CD4-positive, alpha-beta T cell treated with Interleukin-4 for 4 hours (primary cell): ENCODE data around the gene NME2.
"Not testable (repeated sequence)": the region's sequence is repeated elsewhere in the genome, so short reads cannot be mapped to it uniquely, and the experiment has no call there.

ENCODE experiments used
- DNase-seq: peaks from one replicate; pipeline ENCODE4 v3.0.0-alpha.2; 2020

NME2 gene

DNA sequence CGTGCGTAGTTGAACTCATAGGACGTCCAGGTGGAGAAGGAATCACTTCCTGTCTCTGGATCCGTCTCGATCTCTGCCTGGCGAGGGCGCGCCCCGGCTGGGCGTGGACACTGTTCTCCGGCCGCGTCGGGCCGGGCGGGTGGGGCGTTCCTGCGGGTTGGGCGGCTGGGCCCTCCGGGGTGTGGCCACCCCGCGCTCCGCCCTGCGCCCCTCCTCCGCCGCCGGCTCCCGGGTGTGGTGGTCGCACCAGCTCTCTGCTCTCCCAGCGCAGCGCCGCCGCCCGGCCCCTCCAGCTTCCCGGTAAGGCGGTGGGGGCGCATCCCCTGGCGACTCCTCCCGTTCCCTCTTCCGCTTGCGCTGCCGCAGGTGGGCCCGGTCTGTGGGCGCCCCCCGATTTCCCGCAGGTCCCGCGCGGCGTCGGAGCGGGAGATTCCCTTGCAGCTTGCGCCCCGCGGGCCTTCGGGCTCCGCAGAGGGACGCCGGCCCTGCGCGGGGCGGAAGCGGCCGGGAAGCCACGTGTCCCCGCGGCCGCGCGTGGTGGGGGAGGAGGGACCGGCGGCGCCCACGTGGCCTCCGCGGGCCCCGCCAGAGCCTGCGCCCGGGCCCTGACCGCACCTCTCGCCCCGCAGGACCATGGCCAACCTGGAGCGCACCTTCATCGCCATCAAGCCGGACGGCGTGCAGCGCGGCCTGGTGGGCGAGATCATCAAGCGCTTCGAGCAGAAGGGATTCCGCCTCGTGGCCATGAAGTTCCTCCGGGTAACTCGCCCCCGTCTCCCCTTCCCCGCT, at the start of gene NME2:
Gene NME2 (plus strand): TSS at position 214 of the 789 bp plus-strand sequence. CDS start 420 bp downstream, at position 634.
- DNase-seq, result peak; percentile 60

DNA sequence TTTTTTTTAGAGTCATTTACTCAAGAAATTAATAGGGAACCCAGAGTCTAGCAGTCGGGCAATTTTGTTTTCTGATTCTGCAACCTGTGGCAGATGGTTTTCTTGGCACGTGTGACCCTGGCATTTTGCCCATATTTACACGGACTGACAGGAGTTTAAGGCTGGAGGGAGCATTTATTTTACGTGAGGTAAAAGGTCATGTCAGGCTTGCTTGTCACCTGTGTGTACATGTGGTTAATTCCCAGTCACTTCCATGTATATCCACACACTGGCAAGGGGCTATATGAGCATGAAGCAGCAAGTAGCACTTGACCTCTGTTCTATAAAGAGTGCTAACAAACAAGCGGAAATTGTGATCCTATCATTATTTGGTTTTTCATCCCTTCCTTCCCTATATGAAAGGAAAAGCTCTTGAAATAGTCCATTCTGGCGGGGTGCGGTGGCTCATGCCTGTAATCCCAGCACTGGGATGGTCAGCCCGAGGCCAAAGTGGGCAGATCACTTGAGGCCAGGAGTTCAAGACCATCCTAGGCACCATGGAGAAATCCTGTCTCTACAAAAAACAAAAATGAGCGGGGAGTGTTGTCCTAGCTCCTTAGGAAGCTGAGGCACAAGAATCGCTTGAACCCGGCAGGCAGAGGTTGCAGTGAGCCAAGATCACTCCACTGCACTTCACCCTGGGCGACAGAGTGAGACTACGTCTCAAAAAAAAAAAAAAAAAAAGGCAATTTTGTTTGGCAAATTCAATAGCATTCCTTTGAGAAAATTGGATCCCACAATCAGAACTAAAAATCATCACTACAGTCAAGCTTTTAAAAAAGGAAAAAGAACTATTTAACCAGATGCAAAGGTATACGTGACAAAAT, 47.6 kb upstream of the NME2 start:
- no peak for DNase-seq

DNA sequence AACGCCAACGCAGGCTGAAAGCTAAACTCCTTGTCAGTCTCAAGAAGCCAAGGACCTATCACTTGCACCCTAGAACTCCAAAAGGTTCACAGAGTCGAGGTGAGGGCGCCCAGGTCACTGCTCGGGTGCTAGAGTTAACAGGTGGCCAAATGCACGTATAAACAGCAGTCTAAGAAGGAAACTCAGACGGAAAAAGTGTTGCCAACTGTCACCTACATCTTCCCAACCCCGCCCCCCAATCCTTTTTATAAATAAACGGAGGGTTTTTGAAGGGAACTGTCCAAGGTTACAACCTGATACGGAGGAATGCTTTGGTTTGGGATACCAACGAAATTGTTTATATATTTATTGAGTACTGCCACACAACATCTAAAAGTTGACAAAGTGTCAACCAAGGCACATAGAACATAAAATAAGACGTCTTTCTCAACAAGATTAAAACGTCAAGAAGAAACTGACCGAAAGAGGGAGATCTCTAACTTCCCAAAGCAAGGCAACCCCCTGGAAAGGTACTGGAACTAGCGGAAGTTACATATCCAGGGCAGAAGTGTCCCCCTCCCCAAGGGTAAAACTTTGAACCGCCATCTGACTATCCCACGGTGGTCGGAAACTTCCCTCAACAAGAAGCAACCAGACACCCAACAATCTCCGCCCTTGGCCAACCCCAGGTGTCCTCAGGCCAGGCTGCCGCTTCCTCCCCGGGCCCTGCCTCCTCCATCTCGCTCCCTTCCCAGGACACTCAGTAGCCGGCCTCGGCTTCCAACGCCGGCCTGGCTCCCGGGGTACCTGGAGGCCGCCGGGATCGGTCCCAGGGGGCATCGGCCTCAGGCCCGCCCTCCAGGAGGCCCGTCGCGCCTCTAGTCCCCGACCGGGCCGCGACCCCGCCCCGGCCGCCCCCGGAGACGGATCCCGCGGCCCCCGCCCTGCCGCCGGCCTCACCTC, 46.5 kb upstream of the NME2 start:
- DNase-seq, result peak; percentile 25

DNA sequence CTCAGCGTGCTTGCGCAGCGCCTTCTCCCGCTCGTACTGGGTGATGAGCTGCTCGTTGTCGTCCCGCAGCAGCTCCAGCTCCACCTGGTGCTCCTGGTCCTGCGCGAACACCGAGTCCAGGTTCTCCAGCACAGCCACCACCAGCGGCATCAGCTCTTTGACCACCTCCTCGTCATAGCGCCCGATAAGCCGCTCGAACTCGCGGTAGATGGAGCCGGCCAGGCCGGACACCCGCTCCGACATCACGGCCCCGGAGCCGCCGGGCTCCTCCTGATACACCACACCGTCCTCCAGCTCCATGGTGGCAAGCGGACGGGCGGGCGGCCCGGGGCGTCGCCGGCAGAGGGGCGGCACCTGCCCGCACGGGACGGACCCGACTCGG, 45.9 kb upstream of the NME2 start:
- DNase-seq, result peak; percentile 39

DNA sequence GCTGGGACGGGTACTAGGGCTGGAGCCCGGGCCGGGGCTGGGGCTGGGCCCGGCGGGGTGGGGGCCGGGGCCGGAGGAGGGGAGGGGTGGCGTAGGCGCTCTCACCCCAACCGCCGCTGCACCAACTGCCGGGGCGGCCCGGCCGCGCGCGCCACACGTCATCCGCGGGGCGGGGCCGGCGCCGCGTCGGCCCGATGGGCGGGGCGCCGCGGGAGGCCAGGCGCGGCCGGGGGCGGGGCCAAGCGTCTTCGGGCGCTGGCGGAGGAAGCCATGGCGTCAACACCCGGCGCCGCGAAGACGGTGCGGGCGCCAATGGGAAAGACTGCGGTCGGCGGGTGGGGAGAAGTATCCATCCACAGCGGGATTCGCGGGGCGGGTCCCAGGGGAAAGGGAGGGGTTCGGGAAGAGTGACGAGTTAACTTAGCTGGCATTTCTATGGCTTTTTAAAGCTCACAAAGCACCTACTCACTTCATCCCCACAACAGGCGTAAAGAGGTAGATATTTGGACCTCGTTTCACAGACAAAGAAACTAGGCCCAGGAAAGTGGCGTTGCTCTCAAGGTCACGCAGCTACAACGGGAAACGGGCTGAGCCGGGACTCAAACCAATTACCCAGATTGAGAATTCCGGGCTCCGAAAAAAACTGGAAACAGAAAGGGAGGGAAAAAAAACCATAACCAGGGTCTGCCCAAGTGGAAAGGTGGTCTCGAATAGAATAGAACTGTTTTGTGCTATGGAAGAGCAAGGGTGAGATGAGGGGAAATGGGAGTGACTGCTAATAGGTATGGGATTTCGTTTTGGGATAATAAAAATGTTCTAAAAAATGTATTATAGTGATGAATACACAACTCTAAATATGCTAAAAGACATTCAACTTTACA, 45.2 kb upstream of the NME2 start, which contains the start of gene SPAG9:
Gene SPAG9 (minus strand): TSS at position 130 of the 881 bp plus-strand sequence. CDS start 212 bp downstream, outside the sequence.
- peak; percentile 86 for DNase-seq

DNA sequence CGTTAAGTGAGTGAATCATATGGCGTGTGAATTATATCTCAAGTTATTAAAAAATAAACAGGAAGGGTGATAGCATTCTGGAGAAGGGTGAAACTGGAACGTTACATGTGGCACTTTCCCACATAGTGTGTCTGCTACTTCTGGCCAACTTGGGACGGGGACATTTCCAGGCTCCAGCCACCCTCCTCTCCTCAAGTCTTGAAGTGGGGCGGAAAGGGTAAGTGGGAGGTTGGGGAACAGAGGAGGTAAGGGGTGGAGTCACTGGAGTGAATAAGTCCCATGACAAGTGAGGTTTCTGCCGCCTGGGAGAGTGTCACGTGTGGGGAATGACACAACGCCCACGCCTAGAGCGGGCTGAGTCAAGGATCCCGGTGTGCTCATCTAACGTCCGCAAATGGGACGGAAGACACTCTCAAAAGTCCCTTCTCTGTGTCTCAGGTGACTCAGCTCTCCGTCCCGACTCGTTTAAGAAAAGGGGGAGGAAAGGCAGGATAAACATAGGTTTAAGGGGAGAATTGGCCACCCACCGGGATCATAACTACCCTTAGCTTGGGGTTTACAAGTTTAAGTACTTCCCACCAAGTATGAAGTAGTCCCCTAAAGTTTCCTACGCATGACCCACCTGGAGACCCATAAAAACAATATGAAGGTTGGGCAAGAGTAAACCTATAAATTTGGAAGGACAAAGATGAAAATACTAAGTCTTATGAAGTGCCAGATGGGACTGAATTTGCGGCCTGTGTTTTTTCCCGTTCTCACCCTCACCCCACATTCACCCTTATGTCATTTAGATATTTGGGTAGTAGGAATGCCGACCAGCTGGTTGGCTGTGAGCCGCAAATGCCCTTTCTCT, 44.4 kb upstream of the NME2 start:
- DNase-seq, result peak; percentile 86

DNA sequence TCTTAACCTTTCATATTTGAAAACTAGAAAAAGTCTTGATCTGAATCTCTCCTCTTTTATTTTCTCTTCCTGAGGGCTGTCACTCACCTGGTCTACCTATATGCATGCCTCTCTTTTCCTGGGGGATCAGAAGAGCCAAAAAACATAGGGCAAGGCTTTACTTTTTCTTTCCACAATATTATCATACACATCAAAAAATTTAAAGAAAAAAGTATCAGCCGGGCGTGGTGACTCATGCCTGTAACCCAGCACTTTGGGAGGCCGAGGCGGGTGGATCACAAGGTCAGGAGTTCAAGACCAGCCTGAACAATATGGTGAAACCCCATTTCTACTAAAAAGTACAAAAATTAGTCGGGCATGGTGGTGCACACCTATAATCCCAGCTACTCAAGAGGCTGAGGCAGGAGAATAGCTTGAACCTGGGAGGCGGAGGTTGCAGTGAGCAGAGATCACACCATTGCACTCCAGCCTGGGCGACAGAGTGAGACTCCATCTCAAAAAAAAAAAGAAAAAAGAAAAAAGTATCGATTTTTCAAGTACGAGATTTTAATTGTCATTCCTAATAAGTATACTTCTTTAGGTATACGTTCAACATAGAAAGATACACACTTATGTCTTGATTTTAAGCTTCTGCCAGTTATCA, 43.6 kb upstream of the NME2 start:
- not testable (repeated sequence) for DNase-seq

DNA sequence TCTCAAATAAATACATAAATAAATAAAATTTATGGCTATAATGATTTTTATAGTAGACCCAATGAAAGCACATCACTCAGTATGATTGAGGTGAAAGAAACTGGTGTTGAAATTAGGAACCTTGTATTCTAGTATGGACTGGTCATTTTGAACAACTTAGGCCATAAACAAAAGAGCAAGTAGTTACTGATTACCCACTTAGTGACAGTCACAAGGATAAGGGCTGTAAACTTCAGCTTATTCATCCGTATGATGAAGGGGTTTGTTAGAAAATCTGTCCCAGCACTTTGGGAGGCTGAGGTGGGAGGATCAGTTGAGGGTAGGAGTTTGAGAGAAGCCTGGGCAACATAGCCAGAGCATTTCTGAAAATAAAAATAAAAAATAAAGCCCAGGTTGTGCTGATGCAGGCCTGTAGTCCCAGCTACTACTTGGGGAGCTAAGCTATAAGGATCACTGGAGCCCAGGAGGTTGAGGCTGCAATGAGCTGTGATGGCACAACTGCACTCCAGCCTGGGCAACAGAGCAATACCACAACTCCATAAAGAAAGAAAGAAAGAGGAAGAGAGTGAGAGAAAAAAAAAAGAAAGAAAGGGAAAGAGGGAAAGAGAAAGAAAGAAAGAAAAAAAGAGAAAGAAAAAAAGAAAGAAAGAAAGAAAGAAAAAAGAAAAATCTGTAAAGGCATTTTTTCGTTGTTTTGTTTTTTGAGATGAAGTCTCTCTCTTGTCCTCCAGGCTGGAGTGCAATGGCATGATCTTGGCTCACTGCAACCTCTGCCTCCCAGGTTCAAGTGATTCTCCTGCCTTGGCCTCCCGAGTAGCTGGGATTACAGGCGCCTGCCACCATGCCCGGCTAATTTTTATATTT, 41.3 kb upstream of the NME2 start:
- DNase-seq, result no peak

DNA sequence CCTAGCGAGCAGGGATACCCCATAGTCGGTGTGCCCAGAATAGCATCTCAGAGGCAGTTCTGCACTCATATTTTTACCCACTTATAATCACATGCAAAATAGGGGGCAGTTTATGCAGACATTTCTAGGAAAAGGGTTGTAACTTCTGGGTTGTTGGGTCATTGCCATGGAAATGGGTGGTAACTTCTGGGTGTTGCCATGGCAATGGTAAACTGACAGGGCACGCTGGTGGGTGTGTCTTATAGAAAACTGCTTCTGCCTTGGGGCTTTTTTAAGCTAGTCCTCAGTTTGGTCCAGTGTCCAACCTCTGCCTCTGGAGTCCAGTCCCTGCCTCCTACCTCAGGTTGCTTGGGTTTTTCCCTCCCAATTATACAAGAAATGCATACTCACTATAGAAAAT, 38.1 kb upstream of the NME2 start:
- DNase-seq, result peak; percentile 34

DNA sequence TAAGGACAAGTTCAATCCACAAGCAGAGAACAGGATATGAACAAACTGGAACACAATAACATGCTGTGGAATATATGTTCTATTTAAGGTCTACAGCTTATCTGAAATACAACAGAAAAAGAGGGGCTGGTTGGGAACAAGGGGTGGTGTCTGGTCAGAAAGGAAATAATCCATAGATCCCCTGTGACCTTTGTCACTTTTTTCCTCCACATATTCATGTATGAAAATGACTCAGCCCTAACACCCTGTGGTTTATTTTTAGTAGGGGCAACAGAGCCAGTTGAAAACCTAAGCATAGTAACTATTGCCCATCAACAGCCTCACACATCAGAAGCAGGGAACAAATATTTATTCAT, 33.3 kb upstream of the NME2 start:
- DNase-seq, result no peak

DNA sequence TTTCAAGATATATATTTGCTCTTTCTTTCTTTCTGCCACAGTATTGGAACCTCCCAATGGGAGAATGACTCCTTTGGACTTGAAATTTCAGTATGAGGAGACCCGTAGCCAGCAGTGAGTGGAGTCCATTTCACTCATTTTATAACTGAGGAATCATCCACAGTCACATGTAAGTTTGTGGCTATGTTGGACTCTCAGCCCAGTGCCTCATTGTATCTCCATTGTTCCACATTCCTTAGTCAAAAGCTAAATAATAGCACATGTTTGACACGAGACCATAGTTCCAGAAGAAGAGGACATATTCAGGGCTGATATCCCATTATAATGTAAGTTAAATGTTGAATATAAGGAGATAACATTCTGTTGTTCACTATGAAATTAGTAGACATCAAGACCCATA, 32.8 kb upstream of the NME2 start:
- no peak for DNase-seq

DNA sequence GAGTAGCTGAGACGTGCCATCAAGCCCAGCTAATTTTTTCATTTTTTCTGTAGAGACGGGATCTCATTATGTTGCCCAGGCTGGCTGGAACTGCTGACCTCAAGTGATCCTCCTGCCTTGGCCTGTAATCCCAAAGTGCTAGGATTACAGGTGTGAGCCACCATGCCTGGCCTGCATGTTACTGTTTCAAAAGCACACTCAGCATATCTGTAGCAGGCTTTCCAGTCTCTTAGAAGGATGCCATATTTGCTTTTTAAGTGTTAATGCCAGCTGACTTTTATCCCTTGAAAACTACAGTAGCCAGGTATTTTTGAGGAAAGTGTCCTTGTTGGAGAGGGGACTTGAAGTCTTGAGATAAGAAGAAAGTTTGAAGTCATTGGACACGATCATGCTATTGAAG, 30.3 kb upstream of the NME2 start:
- DNase-seq, result no peak

DNA sequence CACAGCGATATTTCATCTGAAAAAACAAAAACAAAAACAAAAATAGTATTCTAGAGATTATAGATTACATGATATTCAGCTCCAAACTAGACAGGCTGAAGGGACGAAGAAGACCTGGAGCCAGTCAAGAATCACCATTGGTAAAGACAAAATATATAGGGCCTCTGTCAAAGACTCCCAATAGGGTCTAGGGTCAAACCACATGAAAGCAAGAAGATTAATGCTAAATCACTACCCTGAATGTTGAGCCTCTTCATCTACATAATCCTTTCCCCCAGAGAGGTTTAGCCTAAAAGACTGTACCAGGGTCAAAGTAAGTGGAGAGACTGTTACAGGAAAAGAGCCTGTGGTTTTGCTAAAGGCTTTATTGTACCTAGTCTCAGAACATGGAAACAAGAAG, 23.6 kb upstream of the NME2 start:
- DNase-seq, result no peak

DNA sequence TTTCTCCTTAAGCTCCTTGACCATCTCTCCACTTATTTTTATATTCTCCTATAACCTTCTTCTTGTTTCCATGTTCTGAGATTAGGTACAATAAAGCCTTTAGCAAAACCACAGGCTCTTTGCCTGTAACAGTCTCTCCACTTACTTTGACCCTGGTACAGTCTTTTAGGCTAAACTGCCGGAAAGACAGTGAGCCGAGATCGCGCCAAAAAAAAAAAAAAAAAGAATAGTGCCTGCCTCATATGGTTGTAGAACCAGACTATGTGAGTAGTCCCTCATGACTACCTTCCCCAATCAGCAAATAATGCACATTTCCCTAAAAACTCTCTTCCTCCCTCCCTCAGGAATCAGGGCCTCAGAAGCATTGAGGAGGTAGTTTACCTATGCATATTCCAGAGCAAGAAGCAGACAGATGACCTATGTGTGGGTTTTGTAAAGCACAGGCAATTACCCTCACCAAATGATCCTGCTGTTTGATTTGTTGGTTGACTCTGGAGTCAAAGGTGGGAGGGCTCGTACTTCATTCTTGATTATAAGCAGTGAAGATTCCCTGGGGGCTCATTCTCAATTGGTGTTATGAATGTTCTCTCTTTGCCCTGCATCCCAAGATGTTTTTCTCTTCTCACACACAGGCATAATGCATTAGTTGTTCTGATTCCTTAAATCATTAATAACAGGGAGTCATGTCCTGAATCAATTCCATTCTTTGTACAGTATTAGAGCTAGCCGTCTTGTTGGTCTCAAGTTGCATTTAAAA, 21.8 kb upstream of the NME2 start:
- DNase-seq, result no peak

DNA sequence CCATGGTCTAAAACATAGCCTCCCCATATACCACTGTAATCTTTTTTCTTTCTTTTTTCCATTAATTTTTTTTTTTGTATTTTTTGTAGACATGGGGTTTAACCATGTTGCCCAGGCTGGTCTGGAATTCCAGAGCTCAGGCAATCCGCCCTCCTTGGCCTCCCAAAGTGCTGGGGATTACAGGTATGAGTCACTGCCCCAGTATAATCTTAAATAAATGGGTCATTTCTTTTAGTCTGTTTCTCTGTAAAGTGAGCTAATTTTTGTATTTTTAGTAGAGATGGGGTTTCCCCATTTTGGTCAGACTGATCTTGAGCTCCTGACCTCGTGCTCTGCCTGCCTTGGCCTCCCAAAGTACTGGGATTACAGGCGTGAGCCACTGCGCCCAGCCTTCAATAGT, 18.6 kb upstream of the NME2 start:
- DNase-seq, result no peak

DNA sequence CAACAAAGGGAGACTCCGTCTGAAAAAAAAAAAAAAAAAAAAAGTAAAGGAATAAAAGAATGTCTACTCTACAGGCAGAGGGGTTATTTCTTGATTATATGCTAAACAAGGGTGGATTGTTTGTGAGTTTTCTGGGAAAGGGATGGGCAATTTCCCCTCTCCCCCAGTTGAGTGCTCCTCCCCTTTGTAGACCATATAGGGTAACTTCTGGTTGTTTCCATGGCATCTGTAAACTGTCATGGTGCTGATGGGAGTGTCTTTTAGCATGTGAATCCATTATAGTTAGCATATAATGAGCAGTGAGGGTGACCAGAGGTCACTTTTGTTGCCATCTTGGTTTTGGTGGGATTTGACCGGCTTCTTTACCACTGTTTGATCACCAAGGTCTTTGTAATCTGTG, 17.0 kb upstream of the NME2 start:
- no peak for DNase-seq

DNA sequence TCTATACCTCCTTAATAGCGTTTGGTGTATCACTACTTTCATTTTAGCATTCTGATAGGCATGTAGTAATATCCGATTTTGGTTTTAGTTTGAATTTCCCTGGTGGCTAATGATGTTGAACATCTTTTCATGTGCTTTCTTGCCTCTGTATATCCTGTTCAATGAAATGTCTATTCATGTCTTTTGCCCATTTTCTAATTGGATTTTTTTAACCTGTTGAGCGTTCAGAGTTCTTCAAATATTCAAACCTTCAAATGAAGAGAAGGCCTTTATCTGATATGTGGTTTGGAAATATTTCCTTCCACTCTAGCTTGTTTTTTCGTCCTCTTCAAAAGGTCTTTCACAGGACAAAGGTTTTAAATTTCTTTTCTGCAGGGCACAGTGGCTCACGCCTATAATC, 15.3 kb upstream of the NME2 start:
- DNase-seq, result no peak

DNA sequence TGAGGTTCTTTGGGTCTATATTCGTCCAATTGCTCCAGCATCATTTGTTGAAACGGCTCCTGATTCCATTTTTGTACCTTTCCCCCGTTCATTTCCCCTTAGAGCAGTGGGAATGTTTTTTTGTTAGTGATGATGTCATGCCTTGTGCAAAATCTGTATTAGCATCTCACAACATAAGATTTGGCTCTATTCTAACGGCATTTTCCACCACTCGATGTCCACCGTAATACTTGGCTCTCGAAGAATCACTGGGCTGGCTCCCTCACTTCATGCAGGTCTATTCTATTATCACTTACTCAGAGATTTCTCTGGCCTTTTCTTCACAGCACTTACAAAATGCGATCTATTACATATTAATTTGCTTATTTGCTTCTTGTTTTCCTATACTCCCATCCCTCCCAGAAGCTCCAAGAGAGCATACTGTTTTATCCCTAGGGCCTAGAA, 13.4 kb upstream of the NME2 start:
- DNase-seq, result no peak
